ENCODE results near the gene RBL2. TPM values are rescaled to one million over a fixed set of nuclear protein-coding genes. Genes with fewer than 3 reads are reported as not detected.
"Not testable (repeated sequence)": the region's sequence is repeated elsewhere in the genome, so short reads cannot be mapped to it uniquely, and the experiment has no call there.

Gene RBL2
- total and polyA plus RNA-seq, 5 donors = 26.2 to 47.4 (median 44.5) TPM

DNA sequence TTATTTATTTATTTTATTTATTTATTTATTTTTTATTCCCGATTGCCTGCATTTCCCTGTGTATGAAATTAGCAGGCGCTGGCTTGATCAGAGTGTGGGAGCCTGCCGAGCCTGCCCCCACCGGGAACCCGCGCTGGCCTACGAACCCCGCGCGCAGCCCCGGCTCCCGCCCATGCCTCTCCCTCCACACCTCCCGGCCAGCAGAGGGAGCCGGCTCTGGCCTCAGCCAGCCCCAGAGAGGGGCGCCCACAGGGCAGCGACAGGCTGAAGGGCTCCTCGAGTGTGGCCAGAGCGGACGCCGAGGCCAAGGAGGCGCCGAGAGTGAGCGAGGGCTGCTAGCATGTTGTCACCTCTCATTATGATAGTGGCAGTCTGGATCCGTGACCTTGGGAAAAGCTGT is 13.0 kb upstream of the RBL2 start:
- intact Hi-C loops (cut with DNase I) = no loop called here
- no peak for ATAC-seq
- WGBS = 96% methylated on average over 24 of the region's 24 CpGs

DNA sequence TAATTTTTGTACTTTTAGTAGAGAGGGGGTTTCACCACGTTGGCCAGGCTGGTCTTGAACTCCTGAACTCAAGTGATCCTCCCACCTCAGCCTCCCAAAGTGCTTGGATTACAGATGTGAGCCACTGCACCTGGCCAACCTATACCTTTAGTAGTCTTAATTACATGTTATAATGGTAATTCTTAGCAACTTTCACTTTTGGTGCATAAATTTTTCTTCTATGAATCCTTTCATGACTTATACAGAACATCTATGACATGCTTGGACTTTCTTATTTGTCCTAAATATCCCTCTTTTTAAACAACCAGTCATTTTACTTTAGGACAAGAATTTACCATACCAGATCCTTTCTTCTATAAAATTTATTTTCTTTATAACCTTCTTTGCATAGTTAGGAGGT is 10.3 kb upstream of the RBL2 start:
- 94% methylated on average over 1 of the region's 1 CpG for WGBS
- H3K4me1 ChIP-seq (ENCODE audit: control insufficient read depth, insufficient read depth, low read length); H3K4me3 ChIP-seq (ENCODE audit: low read length); H3K9me3 ChIP-seq (ENCODE audit: control insufficient read depth, low read length); intact Hi-C loops (cut with DNase I); H3K27ac ChIP-seq (ENCODE audit: low read length); ATAC-seq; DNase-seq; H3K27me3 ChIP-seq (ENCODE audit: control insufficient read depth, insufficient read depth): not testable (repeated sequence)

More for the DNA sequence above, 13.0 kb upstream of the RBL2 start:
- no peak for DNase-seq
- no peak overlapping the region for H3K4me3 ChIP-seq (ENCODE audit: low read length)
- no peak overlapping the region for H3K27ac ChIP-seq (ENCODE audit: low read length)
- no peaks in the 10 kb centered on the region for H3K27me3 ChIP-seq (ENCODE audit: control insufficient read depth, insufficient read depth)
- H3K4me1 ChIP-seq (ENCODE audit: control insufficient read depth, insufficient read depth, low read length) = no peaks in the 10 kb centered on the region
- no peaks in the 10 kb centered on the region for H3K9me3 ChIP-seq (ENCODE audit: control insufficient read depth, low read length)

DNA sequence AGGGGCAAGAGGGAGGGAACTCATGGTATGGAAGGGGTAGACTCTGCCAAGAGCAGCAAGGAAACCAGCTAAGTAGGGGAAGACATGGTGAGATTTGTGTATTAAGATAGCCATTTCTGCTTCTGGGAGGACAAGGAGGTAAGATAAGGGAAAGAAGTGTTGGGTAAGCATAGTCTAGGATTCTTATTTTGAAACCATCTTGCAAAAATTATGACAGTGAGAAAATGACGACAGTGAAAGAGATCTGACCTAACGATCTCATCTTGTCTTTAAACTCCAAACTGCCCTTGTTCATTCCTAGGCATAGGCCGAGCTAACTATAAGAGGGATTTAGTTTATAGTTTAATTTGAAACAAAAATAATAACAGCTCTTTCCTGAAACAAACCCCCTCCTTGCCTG is 5.6 kb upstream of the RBL2 start:
- ATAC-seq (no peak), DNase-seq (no peak)
- no peak overlapping the region for H3K4me3 ChIP-seq (ENCODE audit: low read length)
- H3K27me3 ChIP-seq (ENCODE audit: control insufficient read depth, insufficient read depth) = no peaks in the 10 kb centered on the region
- intact Hi-C loops (cut with DNase I) = no loop called here
- H3K4me1 ChIP-seq (ENCODE audit: control insufficient read depth, insufficient read depth, low read length) = no peaks in the 10 kb centered on the region
- 77% methylated on average over 3 of the region's 3 CpGs for WGBS
- no peak overlapping the region for H3K27ac ChIP-seq (ENCODE audit: low read length)
- no peaks in the 10 kb centered on the region for H3K9me3 ChIP-seq (ENCODE audit: control insufficient read depth, low read length)

DNA sequence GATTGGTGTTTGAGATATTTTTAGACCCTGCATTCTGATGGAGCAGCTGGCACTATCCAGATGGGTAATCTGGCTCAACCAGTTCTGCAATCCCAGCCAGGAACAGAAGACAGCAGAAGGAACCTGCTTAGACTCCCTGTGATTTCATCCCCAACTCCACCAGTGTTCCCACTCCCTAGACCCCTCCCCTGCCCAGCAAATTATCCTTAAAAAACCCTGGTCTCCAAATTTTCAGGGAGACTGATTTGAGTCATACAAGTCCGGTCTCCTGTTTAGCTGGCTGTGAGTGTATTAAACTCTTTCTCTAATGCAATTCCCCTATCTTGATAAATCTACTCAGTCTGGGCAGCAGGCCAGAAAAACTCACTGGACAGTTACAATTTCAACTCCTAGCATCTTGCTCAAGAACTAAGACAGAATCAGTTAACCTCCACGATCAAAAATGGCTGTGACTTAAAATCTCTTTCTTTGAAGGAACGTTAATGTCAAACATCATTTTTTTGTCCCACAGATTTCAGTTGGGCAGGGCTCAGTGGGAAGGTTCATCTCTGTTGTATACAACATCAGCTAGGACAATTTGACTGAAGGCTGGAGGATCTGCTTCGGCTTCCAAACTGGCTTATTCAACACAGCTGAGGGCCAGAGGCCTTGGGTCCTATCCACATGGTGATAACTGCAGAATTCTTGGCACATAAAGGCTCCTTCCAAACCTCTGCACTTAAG is 4.9 kb upstream of the RBL2 start:
- intact Hi-C loops (cut with DNase I) = no loop called here
- Histone ChIP-seq H3K4me1 (ENCODE audit: control insufficient read depth, insufficient read depth, low read length) (no peaks in the 10 kb centered on the region), H3K27me3 (ENCODE audit: control insufficient read depth, insufficient read depth) (no peaks in the 10 kb centered on the region), H3K9me3 (ENCODE audit: control insufficient read depth, low read length) (no peaks in the 10 kb centered on the region), H3K4me3 (ENCODE audit: low read length) (no peak overlapping the region), H3K27ac (ENCODE audit: low read length) (no peak overlapping the region)
- WGBS = 68% methylated on average over 4 of the region's 4 CpGs
- ATAC-seq (no peak), DNase-seq (no peak)

DNA sequence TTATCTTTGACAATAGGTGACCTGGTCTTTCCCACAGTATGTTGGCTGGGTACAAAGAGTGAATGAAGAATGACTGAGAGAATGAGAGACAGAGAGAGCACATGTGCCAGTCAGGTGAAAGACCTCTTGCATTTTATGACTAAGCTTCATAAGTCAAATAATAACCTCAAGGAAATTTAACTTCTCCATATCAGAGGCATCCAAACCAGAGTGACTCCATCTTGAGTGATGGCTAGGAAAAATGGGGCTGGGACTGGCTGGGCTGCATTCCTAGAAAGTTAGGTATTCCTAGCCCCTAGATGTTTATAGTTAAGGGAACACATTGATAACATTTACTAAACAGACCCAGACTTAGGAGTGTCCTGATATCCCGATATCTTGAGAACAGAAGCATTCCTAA is 3.9 kb upstream of the RBL2 start:
- intact Hi-C loops (cut with DNase I) = loop anchor here in 1 of 4 donors (10.0 kb wide), 1 partner anchor 274 kb away; the partner anchor contains the start of genes FTO and RPGRIP1L
- no peaks in the 10 kb centered on the region for H3K4me1 ChIP-seq (ENCODE audit: control insufficient read depth, insufficient read depth, low read length)
- no peak for ATAC-seq
- no peaks in the 10 kb centered on the region for H3K27me3 ChIP-seq (ENCODE audit: control insufficient read depth, insufficient read depth)
- H3K9me3 ChIP-seq (ENCODE audit: control insufficient read depth, low read length) = no peaks in the 10 kb centered on the region
- H3K27ac ChIP-seq (ENCODE audit: low read length) = no peak overlapping the region
- no peak overlapping the region for H3K4me3 ChIP-seq (ENCODE audit: low read length)
- WGBS = 93% methylated on average over 1 of the region's 1 CpG
- no peak for DNase-seq

DNA sequence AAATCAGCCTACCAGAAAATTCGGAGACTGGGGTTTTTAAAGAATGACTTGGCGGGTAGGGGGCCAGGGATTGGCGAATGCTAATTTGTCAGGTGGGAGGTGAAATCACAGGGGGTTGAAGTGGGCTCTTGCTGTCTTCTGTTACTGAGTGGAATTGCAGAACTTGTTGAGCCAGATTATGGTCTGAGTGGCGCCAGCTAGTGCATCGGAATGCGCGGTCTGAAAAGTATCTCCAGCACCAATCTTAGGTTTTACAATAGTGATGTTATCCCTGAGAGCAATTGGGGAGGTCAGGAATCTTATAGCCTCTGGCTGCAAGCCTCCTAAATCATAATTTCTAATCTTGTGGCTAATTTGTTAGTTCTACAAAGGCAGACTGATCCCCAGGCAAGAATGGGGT is 762 bp upstream of the RBL2 start:
- DNase-seq (no peak), ATAC-seq (no peak)
- Histone ChIP-seq H3K27me3 (ENCODE audit: control insufficient read depth, insufficient read depth) (no peaks in the 10 kb centered on the region), H3K4me3 (ENCODE audit: low read length) (peak overlapping the region; percentile 80), H3K9me3 (ENCODE audit: control insufficient read depth, low read length) (no peaks in the 10 kb centered on the region), H3K27ac (ENCODE audit: low read length) (no peak overlapping the region), H3K4me1 (ENCODE audit: control insufficient read depth, insufficient read depth, low read length) (no peaks in the 10 kb centered on the region)
- 83% methylated on average over 7 of the region's 7 CpGs for WGBS
- intact Hi-C loops (cut with DNase I) = loop anchor here in 1 of 4 donors (10.0 kb wide), 1 partner anchor 271 kb away; the partner anchor contains the start of genes FTO and RPGRIP1L

DNA sequence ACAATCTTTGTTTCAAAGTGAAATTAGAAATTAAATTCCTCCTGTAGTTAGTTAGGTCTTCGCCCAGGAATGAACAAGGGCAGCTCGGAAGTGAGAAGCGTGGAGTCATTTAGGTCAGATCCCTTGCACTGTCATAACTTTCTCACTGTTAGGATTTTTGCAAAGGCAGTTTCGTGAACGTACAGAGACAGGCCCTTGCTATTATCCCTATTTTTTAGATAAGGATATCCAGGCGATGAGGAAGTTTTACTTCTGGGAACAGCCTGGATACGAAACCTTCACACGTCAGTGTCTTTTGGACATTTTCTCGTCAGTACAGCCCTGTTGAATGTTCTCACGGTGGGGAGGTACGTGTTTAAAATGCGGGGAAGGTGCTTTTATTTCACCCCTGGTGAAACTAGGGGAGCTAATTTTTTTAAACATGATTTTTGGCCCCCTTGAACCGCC is 318 bp upstream of the RBL2 start:
- no peak for DNase-seq
- peak; percentile 3 for ATAC-seq

DNA sequence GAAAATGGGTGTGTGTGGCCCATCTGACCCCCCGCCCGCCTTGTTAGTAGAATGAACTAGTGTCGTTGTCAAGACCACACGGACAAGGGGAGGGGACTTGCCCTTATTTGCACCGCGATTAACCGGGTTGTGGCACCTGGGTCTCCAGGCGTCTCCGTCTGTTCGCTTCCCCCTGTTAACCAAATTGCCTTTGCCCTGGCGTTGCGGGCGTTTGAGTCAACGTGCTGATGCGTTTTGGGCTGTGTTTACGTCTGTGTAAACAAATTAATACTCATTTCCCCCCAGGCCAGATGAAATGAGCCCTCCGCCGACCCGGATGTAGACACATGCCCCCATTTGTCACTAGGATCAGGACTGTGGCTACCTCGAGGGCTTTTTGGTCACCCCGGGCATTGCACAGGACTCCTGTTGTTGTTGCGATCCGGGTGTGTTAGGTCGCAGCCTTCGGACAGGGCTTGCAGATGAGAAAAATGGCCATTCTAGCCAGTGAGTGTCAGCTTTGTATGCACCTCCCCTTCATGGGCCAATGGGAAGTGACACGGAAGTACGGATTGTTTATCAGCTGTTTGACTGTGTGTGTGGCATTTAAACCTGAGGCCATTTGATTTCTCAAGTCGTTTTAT is 906 bp downstream of the RBL2 start:
- WGBS = under 1% methylated on average over 28 of the region's 28 CpGs
- H3K9me3 ChIP-seq (ENCODE audit: control insufficient read depth, low read length) = no peaks in the 10 kb centered on the region
- DNase-seq (peak; percentile 63 to 79 (median 73)), ATAC-seq (peak; percentile 95)
- no peaks in the 10 kb centered on the region for H3K27me3 ChIP-seq (ENCODE audit: control insufficient read depth, insufficient read depth)
- H3K27ac ChIP-seq (ENCODE audit: low read length) = peak overlapping the region; percentile 62
- H3K4me1 ChIP-seq (ENCODE audit: control insufficient read depth, insufficient read depth, low read length) = no peaks in the 10 kb centered on the region
- peak overlapping the region; percentile 80 for H3K4me3 ChIP-seq (ENCODE audit: low read length)
- intact Hi-C loops (cut with DNase I) = loop anchor here in 1 of 4 donors (10.0 kb wide), 1 partner anchor 270 kb away; the partner anchor contains the start of genes FTO and RPGRIP1L

More for the DNA sequence above, 318 bp upstream of the RBL2 start:
- WGBS = 22% methylated on average over 13 of the region's 13 CpGs
- Histone ChIP-seq H3K27ac (ENCODE audit: low read length) (peak overlapping the region; percentile 62), H3K27me3 (ENCODE audit: control insufficient read depth, insufficient read depth) (no peaks in the 10 kb centered on the region), H3K9me3 (ENCODE audit: control insufficient read depth, low read length) (no peaks in the 10 kb centered on the region), H3K4me3 (ENCODE audit: low read length) (peak overlapping the region; percentile 80), H3K4me1 (ENCODE audit: control insufficient read depth, insufficient read depth, low read length) (no peaks in the 10 kb centered on the region)
- intact Hi-C loops (cut with DNase I) = loop anchor here in 1 of 4 donors (10.0 kb wide), 1 partner anchor 271 kb away; the partner anchor contains the start of genes FTO and RPGRIP1L

DNA sequence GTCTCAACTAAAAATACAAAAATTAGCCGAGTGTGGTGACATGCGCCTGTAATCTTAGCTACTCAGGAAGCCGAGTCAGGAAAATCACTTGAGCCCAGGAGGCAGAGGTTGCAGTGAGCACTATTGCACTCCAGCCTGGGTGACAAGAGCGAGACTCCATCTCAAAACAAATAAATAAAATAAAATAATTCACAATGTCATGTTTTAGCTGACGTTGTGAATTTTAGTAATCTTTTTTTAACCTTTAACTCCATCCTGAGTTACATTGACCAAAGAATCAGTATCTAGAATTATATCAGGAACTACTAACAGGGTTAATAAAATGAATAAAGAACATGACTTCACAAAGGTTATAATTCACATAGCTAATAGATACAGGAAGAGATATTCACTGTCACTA is 5.9 kb downstream of the RBL2 start:
- no peaks in the 10 kb centered on the region for H3K4me1 ChIP-seq (ENCODE audit: control insufficient read depth, insufficient read depth, low read length)
- intact Hi-C loops (cut with DNase I) = no loop called here
- H3K4me3 ChIP-seq (ENCODE audit: low read length) = no peak overlapping the region
- no peak for ATAC-seq
- 70% methylated on average over 5 of the region's 5 CpGs for WGBS
- no peaks in the 10 kb centered on the region for H3K27me3 ChIP-seq (ENCODE audit: control insufficient read depth, insufficient read depth)
- no peak for DNase-seq
- no peak overlapping the region for H3K27ac ChIP-seq (ENCODE audit: low read length)
- H3K9me3 ChIP-seq (ENCODE audit: control insufficient read depth, low read length) = no peaks in the 10 kb centered on the region

DNA sequence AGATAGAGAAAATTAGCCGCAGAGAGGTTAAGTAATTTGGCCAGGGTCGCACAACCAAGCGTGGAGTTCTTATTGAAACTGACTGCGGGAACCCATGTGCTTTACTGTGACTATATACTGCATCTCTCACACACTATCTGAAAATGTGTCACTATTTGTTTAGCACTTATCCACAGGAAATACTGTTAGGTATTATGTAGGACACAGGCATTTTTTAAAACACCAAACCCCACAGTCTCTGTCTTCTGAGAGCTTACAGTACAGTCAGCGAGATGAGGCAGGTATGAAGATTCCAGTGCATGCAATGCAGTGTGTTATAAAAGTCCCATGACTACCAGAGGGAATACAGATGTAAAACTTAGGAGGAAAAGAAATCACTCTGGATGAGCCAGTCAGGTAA is 11.3 kb downstream of the RBL2 start:
- Histone ChIP-seq H3K27me3 (ENCODE audit: control insufficient read depth, insufficient read depth) (no peaks in the 10 kb centered on the region), H3K4me1 (ENCODE audit: control insufficient read depth, insufficient read depth, low read length) (no peaks in the 10 kb centered on the region), H3K27ac (ENCODE audit: low read length) (no peak overlapping the region), H3K4me3 (ENCODE audit: low read length) (no peak overlapping the region), H3K9me3 (ENCODE audit: control insufficient read depth, low read length) (no peaks in the 10 kb centered on the region)
- DNase-seq = no peak
- WGBS = 95% methylated on average over 5 of the region's 5 CpGs
- ATAC-seq = no peak
- intact Hi-C loops (cut with DNase I) = no loop called here

DNA sequence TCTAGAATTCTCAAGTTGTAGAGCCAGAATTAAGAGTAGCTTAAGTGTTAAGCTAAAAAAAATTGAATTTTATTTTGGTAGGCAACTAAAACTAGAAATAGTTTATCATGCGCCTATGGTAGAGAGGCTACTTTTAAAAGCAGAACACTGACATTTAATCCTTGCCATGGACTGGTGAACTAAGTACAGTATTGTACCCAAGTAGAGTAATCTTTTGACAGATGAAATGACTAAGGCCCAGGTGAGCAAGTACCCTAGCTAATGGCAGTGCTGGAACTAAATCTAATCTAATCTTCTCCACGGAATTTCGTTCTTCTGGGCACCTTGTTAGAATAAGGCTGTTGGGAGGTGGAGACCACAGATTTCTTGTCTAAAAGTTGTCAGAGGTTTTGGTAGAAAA is 11.8 kb downstream of the RBL2 start:
- H3K27ac ChIP-seq (ENCODE audit: low read length) = no peak overlapping the region
- intact Hi-C loops (cut with DNase I) = no loop called here
- H3K27me3 ChIP-seq (ENCODE audit: control insufficient read depth, insufficient read depth) = no peaks in the 10 kb centered on the region
- H3K4me1 ChIP-seq (ENCODE audit: control insufficient read depth, insufficient read depth, low read length) = no peaks in the 10 kb centered on the region
- WGBS = 82% methylated on average over 3 of the region's 3 CpGs
- ATAC-seq (no peak), DNase-seq (no peak)
- H3K4me3 ChIP-seq (ENCODE audit: low read length) = no peak overlapping the region
- H3K9me3 ChIP-seq (ENCODE audit: control insufficient read depth, low read length) = no peaks in the 10 kb centered on the region
